Naive thymus-derived CD8-positive, alpha-beta T cell (primary cell): ENCODE measurements around the gene THRAP3. TPM values are rescaled to one million over a fixed set of nuclear protein-coding genes. Genes with fewer than 3 reads are reported as not detected.

Source experiments
- ATAC-seq, 2 donors: fragments of 150-1000 bp; cut with Tn5 transposase in 1 of 2; sonication (Bioruptor Pico), chemical (Tn5 transposase) in 1 of 2; 1 replicate in 1 of 2; 2 replicates in 1 of 2; pipeline ENCODE4 v1.10.0; 2021; ENCODE audit warnings: mild to moderate bottlenecking in 2 of 2, moderate library complexity in 2 of 2
- POLR2A ChIA-PET: fragments of 350-600 bp; sonication (Branson Sonifier 250); formaldehyde crosslinking; loops from one replicate; lab custom pipeline; 2021; ENCODE audit warnings: antibody characterized with exemption; lab: Charles Lee
- DNase-seq, 10 donors: peaks; one replicate each; pipeline versions ENCODE4 v3.0.0 to v3.0.0-alpha.2; 2020 to 2022
- H3K27ac Mint-ChIP-seq, 10 donors: one replicate each; pipeline ENCODE4 v1.8.0; 2020 to 2022; ENCODE audit warnings: mild to moderate bottlenecking in 10 of 10, mixed read lengths in 10 of 10, moderate library complexity in 4 of 10, inconsistent platforms in 1 of 10
- H3K27me3 Mint-ChIP-seq, 5 donors: one replicate each; pipeline ENCODE4 v1.8.0; 2021 to 2022; ENCODE audit warnings: mixed read lengths in 5 of 5
- H3K36me3 Mint-ChIP-seq, 3 donors: one replicate each; pipeline ENCODE4 v1.8.0; 2020 to 2022; ENCODE audit warnings: mixed read lengths in 3 of 3, mild to moderate bottlenecking in 2 of 3, inconsistent platforms in 1 of 3
- H3K4me1 Mint-ChIP-seq, 4 donors: one replicate each; pipeline ENCODE4 v1.8.0; 2021 to 2022; ENCODE audit warnings: mixed read lengths in 4 of 4
- H3K4me3 Mint-ChIP-seq, 10 donors: one replicate each; pipeline ENCODE4 v1.8.0; 2020 to 2022; ENCODE audit warnings: mild to moderate bottlenecking in 10 of 10, mixed read lengths in 10 of 10, moderate library complexity in 6 of 10, inconsistent platforms in 1 of 10
- H3K9me3 Mint-ChIP-seq, 9 donors: one replicate each; pipeline ENCODE4 v1.8.0; 2020 to 2022; ENCODE audit warnings: mixed read lengths in 9 of 9, mild to moderate bottlenecking in 3 of 9, inconsistent platforms in 1 of 9, moderate library complexity in 1 of 9
- polyA plus RNA-seq, 3 donors: library from polyadenylated mRNA; unstranded; fragments of 300-500 nt; fragmentation: Illumina TruSeq; gene quantifications; one replicate each; pipeline ENCODE4 v1.2.3, GENCODE V29; 2021
- total RNA-seq, 8 experiments: library from RNA in 2 of 8; stranded (reverse) in 2 of 8; gene quantifications; one replicate each; pipeline ENCODE4 v1.2.3 and lab custom pipeline; 2021 to 2026

Gene THRAP3
- total and polyA plus RNA-seq, 5 experiments from 2014 or later = 87.6 to 131 (median 106) TPM

DNA sequence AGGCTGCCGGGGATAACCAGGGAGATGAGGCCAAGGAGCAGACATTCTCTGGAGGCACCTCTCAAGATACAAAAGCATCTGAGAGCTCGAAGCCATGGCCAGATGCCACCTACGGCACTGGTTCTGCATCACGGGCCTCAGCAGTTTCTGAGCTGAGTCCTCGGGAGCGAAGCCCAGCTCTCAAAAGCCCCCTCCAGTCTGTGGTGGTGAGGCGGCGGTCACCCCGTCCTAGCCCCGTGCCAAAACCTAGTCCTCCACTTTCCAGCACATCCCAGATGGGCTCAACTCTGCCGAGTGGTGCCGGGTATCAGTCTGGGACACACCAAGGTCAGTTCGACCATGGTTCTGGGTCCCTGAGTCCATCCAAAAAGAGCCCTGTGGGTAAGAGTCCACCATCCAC, 62.6 kb downstream of the THRAP3 start:
- peaks cover 10 to 91% (median 15%) of the 10 kb centered on the region in 3 donors for H3K36me3 Mint-ChIP-seq
- H3K27ac Mint-ChIP-seq = peak overlapping the region in 1 of 10 donors; percentile 44
- POLR2A ChIA-PET = interaction anchor here (1.1 to 3.0 kb wide), 4 partner anchors 63 to 139 kb away, joined by 4 to 18 read pairs (median 6); partner anchors contain the start of genes THRAP3 and TRAPPC3
- H3K27me3 Mint-ChIP-seq = no peaks in the 10 kb centered on the region
- no peak for DNase-seq
- H3K9me3 Mint-ChIP-seq = no peaks in the 10 kb centered on the region
- ATAC-seq = no peak
- H3K4me1 Mint-ChIP-seq = peaks cover 2 to 24% (median 7%) of the 10 kb centered on the region in 4 donors
- H3K4me3 Mint-ChIP-seq = no peak overlapping the region

DNA sequence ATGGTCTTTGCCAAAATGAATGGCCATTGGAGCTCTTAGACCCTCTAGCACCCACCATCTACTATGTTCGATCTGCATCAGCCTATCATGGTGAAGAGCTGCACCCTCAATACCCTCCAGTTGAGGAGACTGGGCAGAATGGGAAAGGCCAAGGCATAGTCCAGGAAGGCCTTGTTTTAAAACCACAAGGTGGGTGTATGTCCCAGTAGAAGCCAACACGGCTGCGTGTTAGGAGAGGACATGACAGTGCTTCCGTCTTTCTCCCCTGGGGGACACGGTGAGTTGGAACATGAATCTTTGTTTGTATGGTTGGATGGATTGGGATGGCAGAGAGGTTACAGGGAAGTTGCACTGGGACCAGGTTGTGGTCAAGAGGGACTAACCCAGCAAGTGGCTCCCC, 63.4 kb downstream of the THRAP3 start:
- Mint-ChIP-seq H3K36me3 (peaks cover 10 to 94% (median 19%) of the 10 kb centered on the region in 3 donors), H3K9me3 (no peaks in the 10 kb centered on the region), H3K27ac (peak overlapping the region in 4 of 10 donors; percentile 11 to 81 (median 56)), H3K4me3 (no peak overlapping the region), H3K27me3 (no peaks in the 10 kb centered on the region), H3K4me1 (peaks cover 2 to 24% (median 7%) of the 10 kb centered on the region in 4 donors)
- ATAC-seq (no peak), DNase-seq (no peak)
- POLR2A ChIA-PET = interaction anchor here (1.1 to 3.0 kb wide), 3 partner anchors 132 to 140 kb away, joined by 4 to 18 read pairs (median 4); partner anchors contain the start of gene TRAPPC3

GRCh38 chr1:36295390-36295789, 71.1 kb downstream of the THRAP3 start:
- ATAC-seq = no peak
- peaks cover 0 to 9% (median 4%) of the 10 kb centered on the region in 4 donors for H3K4me1 Mint-ChIP-seq
- no peak for DNase-seq
- peak overlapping the region in 5 of 10 donors; percentile 16 to 74 (median 49) for H3K27ac Mint-ChIP-seq
- H3K36me3 Mint-ChIP-seq = peaks cover 0 to 90% (median 21%) of the 10 kb centered on the region in 3 donors
- no peak overlapping the region for H3K4me3 Mint-ChIP-seq
- H3K27me3 Mint-ChIP-seq = no peaks in the 10 kb centered on the region
- H3K9me3 Mint-ChIP-seq = no peaks in the 10 kb centered on the region
- POLR2A ChIA-PET = interaction anchor here (1.5 kb wide), 1 partner anchor 26 kb away, joined by 3 read pairs; no protein-coding TSS in a partner anchor

GRCh38 chr1:36297062-36297461, 72.8 kb downstream of the THRAP3 start:
- peak overlapping the region in 1 of 10 donors; percentile 7 for H3K27ac Mint-ChIP-seq
- H3K36me3 Mint-ChIP-seq = peaks cover 0 to 91% (median 21%) of the 10 kb centered on the region in 3 donors
- H3K27me3 Mint-ChIP-seq = no peaks in the 10 kb centered on the region
- DNase-seq = no peak
- POLR2A ChIA-PET = interaction anchor here (0.9 kb wide), 1 partner anchor 9 kb away, joined by 3 read pairs; the partner anchor contains the start of gene SH3D21
- no peaks in the 10 kb centered on the region for H3K9me3 Mint-ChIP-seq
- no peak for ATAC-seq
- peaks cover 0 to 11% (median 3%) of the 10 kb centered on the region in 4 donors for H3K4me1 Mint-ChIP-seq
- H3K4me3 Mint-ChIP-seq = no peak overlapping the region

GRCh38 chr1:36298640-36299039, 74.4 kb downstream of the THRAP3 start:
- H3K36me3 Mint-ChIP-seq = peaks cover 0 to 91% (median 19%) of the 10 kb centered on the region in 3 donors
- H3K9me3 Mint-ChIP-seq = no peaks in the 10 kb centered on the region
- H3K4me1 Mint-ChIP-seq = peaks cover 0 to 11% (median 3%) of the 10 kb centered on the region in 4 donors
- no peaks in the 10 kb centered on the region for H3K27me3 Mint-ChIP-seq
- H3K4me3 Mint-ChIP-seq = no peak overlapping the region
- ATAC-seq = no peak
- POLR2A ChIA-PET = interaction anchor here (0.6 kb wide), 1 partner anchor 208 kb away, joined by 3 read pairs; no protein-coding TSS in a partner anchor
- peak overlapping the region in 1 of 10 donors; percentile 73 for H3K27ac Mint-ChIP-seq
- DNase-seq = no peak

DNA sequence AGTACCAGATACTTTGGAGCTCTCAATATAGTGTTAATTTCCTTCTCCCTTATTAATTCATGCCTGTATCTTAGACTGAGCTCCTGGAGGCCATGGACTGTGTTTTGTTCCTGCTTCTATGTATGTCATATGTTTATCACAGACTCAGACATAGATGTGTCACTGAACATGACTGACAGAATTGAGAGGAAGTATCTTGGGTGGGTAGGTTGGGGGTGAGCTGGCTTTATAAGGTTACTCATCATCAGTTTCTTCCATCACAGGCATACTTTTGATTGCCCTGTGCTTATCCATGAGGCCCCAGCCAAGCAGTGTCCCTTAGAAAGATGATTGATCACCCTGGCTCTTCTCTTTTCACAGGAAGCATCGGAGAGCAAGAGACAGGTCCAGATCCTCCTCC, 76.3 kb downstream of the THRAP3 start:
- no peak for DNase-seq
- ATAC-seq = no peak
- Mint-ChIP-seq H3K4me1 (peaks cover 0 to 20% (median 3%) of the 10 kb centered on the region in 4 donors), H3K9me3 (no peaks in the 10 kb centered on the region), H3K27ac (peak overlapping the region in 7 of 10 donors; percentile 3 to 74 (median 46)), H3K36me3 (peaks cover 0 to 85% (median 12%) of the 10 kb centered on the region in 3 donors), H3K4me3 (no peak overlapping the region), H3K27me3 (no peaks in the 10 kb centered on the region)
- POLR2A ChIA-PET = no interaction called here

DNA sequence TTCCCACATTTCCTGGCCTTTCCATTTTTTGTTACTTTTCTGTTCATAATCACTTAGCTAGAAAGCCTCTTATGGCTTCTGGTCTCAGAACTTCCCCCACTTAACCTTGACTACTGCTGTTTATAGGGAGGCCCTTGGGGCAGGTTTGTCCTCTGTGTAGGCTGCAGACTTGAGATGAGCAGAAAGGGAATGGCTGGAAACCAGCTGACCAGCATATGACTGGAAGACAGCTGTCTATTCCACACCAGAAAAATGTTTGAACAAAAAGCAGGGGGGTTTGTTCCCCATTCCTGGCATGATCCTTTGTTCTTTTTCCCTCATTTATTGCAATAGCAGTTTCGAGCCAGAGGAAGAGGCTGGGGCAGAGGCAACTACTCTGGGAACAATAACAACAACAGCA, 77.0 kb downstream of the THRAP3 start:
- no peaks in the 10 kb centered on the region for H3K27me3 Mint-ChIP-seq
- H3K36me3 Mint-ChIP-seq = peaks cover 0 to 78% (median 12%) of the 10 kb centered on the region in 3 donors
- POLR2A ChIA-PET = no interaction called here
- DNase-seq (no peak), ATAC-seq (no peak)
- no peaks in the 10 kb centered on the region for H3K9me3 Mint-ChIP-seq
- H3K27ac Mint-ChIP-seq = peak overlapping the region in 7 of 10 donors; percentile 5 to 69 (median 60)
- peaks cover 0 to 22% (median 4%) of the 10 kb centered on the region in 4 donors for H3K4me1 Mint-ChIP-seq
- no peak overlapping the region for H3K4me3 Mint-ChIP-seq

DNA sequence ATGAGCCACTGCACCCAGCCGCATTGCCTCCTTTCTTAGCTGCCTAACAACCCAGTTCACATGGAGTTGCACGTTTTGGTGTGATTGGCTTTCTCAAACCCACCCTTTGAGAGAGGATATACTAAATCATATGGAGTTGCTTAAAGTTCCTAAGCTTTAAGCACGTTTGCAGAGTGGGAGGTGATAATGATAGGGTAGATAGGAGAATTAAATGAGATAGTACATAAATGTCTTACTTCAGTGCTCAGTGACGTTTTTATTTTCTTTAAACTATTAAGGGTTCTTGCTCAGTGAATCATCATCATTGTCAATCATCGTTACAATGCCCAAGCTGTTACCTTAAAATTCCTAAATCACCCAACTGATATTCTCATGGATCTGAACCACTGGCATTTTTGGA, 79.0 kb downstream of the THRAP3 start:
- H3K4me3 Mint-ChIP-seq = peak overlapping the region in 1 of 10 donors; percentile 15
- peaks cover 4 to 29% (median 14%) of the 10 kb centered on the region in 4 donors for H3K4me1 Mint-ChIP-seq
- no peaks in the 10 kb centered on the region for H3K9me3 Mint-ChIP-seq
- no peak for DNase-seq
- ATAC-seq = no peak
- POLR2A ChIA-PET = no interaction called here
- H3K27ac Mint-ChIP-seq = peak overlapping the region in 3 of 10 donors; percentile 19 to 47 (median 35)
- no peaks in the 10 kb centered on the region for H3K27me3 Mint-ChIP-seq
- H3K36me3 Mint-ChIP-seq = peaks cover 0 to 61% (median 12%) of the 10 kb centered on the region in 3 donors

DNA sequence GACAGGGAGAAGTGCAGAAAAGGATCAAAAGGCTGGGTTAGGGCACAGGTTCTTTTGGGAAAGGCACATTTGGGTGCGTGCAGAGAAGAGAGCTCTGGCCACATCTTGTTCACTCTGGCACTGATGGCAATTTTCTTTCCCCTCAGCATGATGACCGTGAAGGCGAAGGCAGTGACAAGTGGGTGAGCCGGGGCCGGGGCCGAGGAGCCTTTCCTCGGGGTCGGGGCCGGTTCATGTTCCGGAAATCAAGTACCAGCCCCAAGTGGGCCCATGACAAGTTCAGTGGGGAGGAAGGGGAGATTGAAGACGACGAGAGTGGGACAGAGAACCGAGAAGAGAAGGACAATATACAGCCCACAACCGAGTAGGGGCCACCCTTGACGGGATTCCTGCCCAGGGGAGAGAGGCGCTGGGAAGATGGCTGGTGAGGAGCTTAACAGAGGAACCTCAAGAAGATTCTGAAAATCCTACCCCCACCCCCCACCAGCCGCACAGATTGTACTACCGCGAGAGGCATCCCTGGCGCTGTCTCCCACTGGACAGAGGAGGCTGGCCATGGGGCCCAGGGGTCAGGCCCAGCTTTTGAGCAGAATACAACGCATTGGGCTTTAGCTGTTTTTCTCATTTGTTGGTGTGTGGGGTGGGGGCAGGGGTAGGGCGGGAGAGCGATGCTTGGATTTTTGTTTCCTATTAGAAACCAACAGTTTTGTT, 79.6 kb downstream of the THRAP3 start:
- peak overlapping the region in 5 of 10 donors; percentile 19 to 47 (median 35) for H3K27ac Mint-ChIP-seq
- DNase-seq = no peak
- H3K4me1 Mint-ChIP-seq = peaks cover 4 to 29% (median 14%) of the 10 kb centered on the region in 4 donors
- ATAC-seq = no peak
- H3K4me3 Mint-ChIP-seq = peak overlapping the region in 3 of 10 donors; percentile 15 to 34 (median 19)
- POLR2A ChIA-PET = no interaction called here
- H3K36me3 Mint-ChIP-seq = peaks cover 0 to 56% (median 12%) of the 10 kb centered on the region in 3 donors
- H3K27me3 Mint-ChIP-seq = no peaks in the 10 kb centered on the region
- no peaks in the 10 kb centered on the region for H3K9me3 Mint-ChIP-seq

GRCh38 chr1:36304521-36304920, 80.3 kb downstream of the THRAP3 start:
- peaks cover 0 to 51% (median 12%) of the 10 kb centered on the region in 3 donors for H3K36me3 Mint-ChIP-seq
- H3K4me3 Mint-ChIP-seq = no peak overlapping the region
- H3K27me3 Mint-ChIP-seq = no peaks in the 10 kb centered on the region
- no peaks in the 10 kb centered on the region for H3K9me3 Mint-ChIP-seq
- peaks cover 4 to 29% (median 14%) of the 10 kb centered on the region in 4 donors for H3K4me1 Mint-ChIP-seq
- DNase-seq = no peak
- H3K27ac Mint-ChIP-seq = peak overlapping the region in 2 of 10 donors; percentile 41 to 67
- POLR2A ChIA-PET = no interaction called here
- ATAC-seq = no peak

DNA sequence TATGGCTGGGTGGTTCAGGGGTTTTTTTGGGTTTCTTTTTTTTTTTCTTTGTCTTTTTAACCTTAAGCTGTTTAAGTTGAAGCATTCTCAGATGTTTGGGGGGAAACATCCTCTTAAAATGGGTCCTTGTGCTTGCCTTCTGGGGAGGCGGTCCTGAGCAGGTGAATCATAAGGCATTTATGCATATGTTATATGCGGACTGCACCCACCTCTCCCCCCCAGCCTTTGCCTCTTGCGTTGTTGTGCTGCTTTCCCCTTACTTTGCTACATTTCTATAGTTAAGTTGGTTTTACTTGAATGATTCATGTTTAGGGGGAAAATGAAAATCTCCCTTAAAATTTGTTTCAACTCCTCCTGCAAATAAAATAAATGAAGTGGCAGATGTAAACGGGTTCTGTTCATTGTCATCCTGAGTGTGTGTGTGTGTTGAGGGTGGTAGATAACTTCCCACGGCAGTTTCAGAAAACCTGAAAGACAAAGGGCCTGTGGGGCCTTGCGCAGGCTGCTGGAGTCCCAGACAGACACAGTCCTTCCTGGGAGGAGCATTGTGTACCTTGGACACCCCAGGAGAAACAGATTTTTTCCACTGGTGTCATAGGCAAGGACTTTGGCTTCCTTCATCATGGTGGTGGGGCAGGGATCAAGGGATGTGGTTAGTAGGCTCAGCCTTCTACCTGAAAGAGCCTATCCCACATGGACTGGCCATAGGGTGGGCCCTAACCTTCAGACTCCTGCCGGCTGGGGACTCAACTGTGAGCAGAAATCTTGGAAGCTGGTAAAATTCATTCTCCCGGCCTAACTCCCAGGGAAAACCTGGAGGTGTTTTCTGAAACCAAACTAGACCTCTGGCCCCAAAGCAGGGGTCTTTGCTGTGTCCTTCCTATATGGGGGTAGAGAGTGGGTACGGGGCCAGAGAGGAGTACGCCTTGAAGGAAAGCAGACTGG, 81.0 kb downstream of the THRAP3 start:
- Mint-ChIP-seq H3K27me3 (no peaks in the 10 kb centered on the region), H3K36me3 (peaks cover 0 to 44% (median 12%) of the 10 kb centered on the region in 3 donors), H3K27ac (peak overlapping the region in 8 of 10 donors; percentile 20 to 97 (median 69)), H3K4me1 (peaks cover 4 to 24% (median 13%) of the 10 kb centered on the region in 4 donors), H3K4me3 (peak overlapping the region; percentile 54 to 98 (median 95)), H3K9me3 (no peaks in the 10 kb centered on the region)
- POLR2A ChIA-PET = interaction anchor here (1.3 to 2.9 kb wide), 6 partner anchors 11 to 154 kb away, joined by 3 to 10 read pairs (median 4); partner anchors contain the start of genes LSM10 and THRAP3
- DNase-seq (no peak), ATAC-seq (no peak)

DNA sequence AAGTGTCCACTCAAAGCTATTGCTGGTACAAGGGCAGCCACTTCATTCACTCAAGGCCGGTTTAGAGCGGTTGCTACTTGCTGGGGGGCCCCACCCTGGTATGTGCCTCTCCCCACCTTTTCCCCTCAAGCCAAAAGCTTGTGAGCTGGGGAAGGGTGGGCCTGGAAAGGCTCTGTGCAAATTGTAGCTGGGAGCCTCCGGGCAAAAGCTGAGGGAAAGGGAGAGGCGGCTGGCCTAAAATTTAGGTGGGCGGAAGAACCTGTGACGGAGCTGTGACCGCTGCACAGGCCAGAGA, 81.6 kb downstream of the THRAP3 start:
- peaks cover 4 to 18% (median 13%) of the 10 kb centered on the region in 4 donors for H3K4me1 Mint-ChIP-seq
- ATAC-seq (no peak), DNase-seq (no peak)
- H3K27me3 Mint-ChIP-seq = no peaks in the 10 kb centered on the region
- POLR2A ChIA-PET = interaction anchor here (1.1 to 2.9 kb wide), 7 partner anchors 12 to 155 kb away, joined by 3 to 10 read pairs (median 4); partner anchors contain the start of genes LSM10 and THRAP3
- peak overlapping the region; percentile 54 to 98 (median 95) for H3K4me3 Mint-ChIP-seq
- H3K27ac Mint-ChIP-seq = peak overlapping the region in 5 of 10 donors; percentile 59 to 97 (median 77)
- H3K36me3 Mint-ChIP-seq = peaks cover 0 to 38% (median 7%) of the 10 kb centered on the region in 3 donors
- H3K9me3 Mint-ChIP-seq = no peaks in the 10 kb centered on the region
